T follicular helper cell (primary cell): Measurements from ENCODE around the gene NRM.
A peak's percentile ranks its signal among the peaks of the same experiment; 100 is the strongest.
"Not testable (repeated sequence)": the region's sequence is repeated elsewhere in the genome, so short reads cannot be mapped to it uniquely, and the experiment has no call there.

Experiments used
- DNase-seq: peaks from one replicate; pipeline ENCODE4 v3.0.0-alpha.2; 2020; ENCODE audit warnings: low read depth

NRM gene

GRCh38 chr6:30666300-30666699 lies 24.5 kb downstream of the NRM start:
- DNase-seq, result not testable (repeated sequence)

- DNase-seq, result no peak
Measured at GRCh38 chr6:30664994-30665767, 25.6 kb downstream of the NRM start.

GRCh38 chr6:30657922-30658321 lies 32.9 kb downstream of the NRM start:
- not testable (repeated sequence) for DNase-seq

- DNase-seq, result no peak
Measured at GRCh38 chr6:30657454-30657853, 33.3 kb downstream of the NRM start.

GRCh38 chr6:30656513-30656912 lies 34.3 kb downstream of the NRM start:
- DNase-seq, result no peak

- DNase-seq, result no peak
Measured at GRCh38 chr6:30655743-30656094, 35.1 kb downstream of the NRM start.

- no peak for DNase-seq
Measured at GRCh38 chr6:30654798-30655742, 35.7 kb downstream of the NRM start.

GRCh38 chr6:30651143-30651542 lies 39.6 kb downstream of the NRM start:
- no peak for DNase-seq

GRCh38 chr6:30647242-30648116 lies 43.3 kb downstream of the NRM start:
- DNase-seq, result peak; percentile 53

- peak; percentile 89 for DNase-seq
Measured at GRCh38 chr6:30646450-30647241, 44.1 kb downstream of the NRM start, which contains the start of gene C6orf136. Gene C6orf136, plus strand, starts transcription at chr6:30647133. Its CDS starts 99 bp downstream, at chr6:30647232.

GRCh38 chr6:30645989-30646388 lies 44.8 kb downstream of the NRM start:
- DNase-seq, result no peak

- no peak for DNase-seq
Measured at GRCh38 chr6:30644769-30645168, 46.0 kb downstream of the NRM start.

- DNase-seq, result no peak
Measured at GRCh38 chr6:30643656-30644055, 47.1 kb downstream of the NRM start.

- no peak for DNase-seq
Measured at GRCh38 chr6:30641048-30641447, 49.7 kb downstream of the NRM start.

GRCh38 chr6:30640481-30640880 lies 50.3 kb downstream of the NRM start:
- DNase-seq, result no peak
